ENCODE results near the gene DPH3. TPM values are rescaled to one million over a fixed set of nuclear protein-coding genes. Genes with fewer than 3 reads are reported as not detected.

Gene DPH3
- total RNA-seq (10 to 100 TPM; 10.5 to 12.8 TPM), total RNA-seq (20.5 to 83.2 (median 32.5) reads per million in 172 experiments)
- polyA plus RNA-seq (2013, experiment 1 of 2): 15.4 TPM
- polyA plus RNA-seq (2013, experiment 2 of 2): 17.1 TPM

- Histone ChIP-seq H3K4me3 (ENCODE audit: low read length) (peak within 1 kb of the TSS; percentile 78), H3K36me3 (ENCODE audit: insufficient read depth, low read length) (peaks cover 18% of the 10 kb centered on the region), H3K27ac (ENCODE audit: low read depth in 1 of 2, low read length in 2 of 2) (peak within 1 kb of the TSS; percentile 91 to 94), H3K9me3 (ENCODE audit: control insufficient read depth in 1 of 2, insufficient read depth in 1 of 2, low read length in 2 of 2) (no peaks in the 10 kb centered on the region), H3K27me3 (ENCODE audit: control insufficient read depth in 1 of 2, insufficient read depth in 2 of 2, low read length in 2 of 2) (no peaks in the 10 kb centered on the region), H3K4me1 (ENCODE audit: insufficient read depth, low read length) (peaks cover 20% of the 10 kb centered on the region)
- peak within 1 kb of the TSS; percentile 100 for H3K4me3 Mint-ChIP-seq
- ChIA-PET CTCF (interaction anchor here (1.1 to 8.6 kb wide), 10 partner anchors 12 to 286 kb away, joined by 3 to 78 read pairs (median 5); partner anchors contain the start of gene RFTN1), POLR2A (interaction anchor here (0.8 to 3.4 kb wide), 21 partner anchors 11 to 1478 kb away, joined by 3 to 49 read pairs (median 6); partner anchors contain the start of genes CAPN7 and TBC1D5)
- H3K27ac Mint-ChIP-seq: peak within 1 kb of the TSS; percentile 97
- ATAC-seq (ENCODE audit: poor library complexity) (peak; percentile 89), DNase-seq (peak; percentile 95 to 100 (median 98))
- TF ChIP-seq CTCF (IDR thresholded peaks at IDR 0.05): no peak
- peaks cover 48% of the 10 kb centered on the region for H3K4me1 Mint-ChIP-seq (ENCODE audit: low read depth)
- intact Hi-C loops (cut with DNase I, micrococcal nuclease): loop anchor here (1.0 to 10.0 kb wide), 8 partner anchors 21 to 967 kb away; partner anchors contain the start of genes BTD (in 1 of the 2), EAF1 (in 1 of the 2), HACL1 (in 1 of the 2) and METTL6 (in 1 of the 2)
- no peaks in the 10 kb centered on the region for H3K9me3 Mint-ChIP-seq
- no peaks in the 10 kb centered on the region for H3K27me3 Mint-ChIP-seq
- H3K36me3 Mint-ChIP-seq (ENCODE audit: low read depth): peaks cover 30% of the 10 kb centered on the region
Measured at GRCh38 chr3:16264708-16265454, at the start of gene DPH3, which contains the start of gene OXNAD1. TSS of gene DPH3 (minus strand) at chr3:16264943. CDS start at chr3:16264876, 67 bp downstream. TSS of gene OXNAD1 (plus strand) at chr3:16265212. CDS start at chr3:16270953, 5,741 bp downstream.

GRCh38 chr3:16313886-16314645 lies 49.3 kb upstream of the DPH3 start:
- Mint-ChIP-seq H3K27ac (peak overlapping the region; percentile 94), H3K36me3 (ENCODE audit: low read depth) (peaks cover 93% of the 10 kb centered on the region), H3K9me3 (no peaks in the 10 kb centered on the region), H3K27me3 (no peaks in the 10 kb centered on the region), H3K4me1 (ENCODE audit: low read depth) (peaks cover 94% of the 10 kb centered on the region), H3K4me3 (peak overlapping the region; percentile 61)
- Histone ChIP-seq H3K27me3 (ENCODE audit: control insufficient read depth in 1 of 2, insufficient read depth in 2 of 2, low read length in 2 of 2) (no peaks in the 10 kb centered on the region), H3K4me1 (ENCODE audit: insufficient read depth, low read length) (peaks cover 94% of the 10 kb centered on the region), H3K36me3 (ENCODE audit: insufficient read depth, low read length) (peaks cover 68% of the 10 kb centered on the region), H3K4me3 (ENCODE audit: low read length) (no peak overlapping the region), H3K27ac (ENCODE audit: low read depth in 1 of 2, low read length in 2 of 2) (peak overlapping the region; percentile 27 to 37), H3K9me3 (ENCODE audit: control insufficient read depth in 1 of 2, insufficient read depth in 1 of 2, low read length in 2 of 2) (no peaks in the 10 kb centered on the region)
- CTCF ChIA-PET: interaction anchor here (1.3 to 11.5 kb wide), 4 partner anchors 21 to 198 kb away, joined by 3 to 208 read pairs (median 10); no protein-coding TSS in a partner anchor
- intact Hi-C loops (cut with DNase I, micrococcal nuclease): loop anchor here in 1 of 2 experiments (5.0 kb wide), 1 partner anchor 63 kb away; no protein-coding TSS in a partner anchor
- ATAC-seq (ENCODE audit: poor library complexity) (no peak), DNase-seq (no peak)
- POLR2A ChIA-PET: interaction anchor here (0.8 to 13.4 kb wide), 12 partner anchors 10 to 212 kb away, joined by 3 to 268 read pairs (median 6); partner anchors contain the start of genes DPH3 and OXNAD1
- TF ChIP-seq CTCF (IDR thresholded peaks at IDR 0.05): no peak
